Memory B cell (primary cell): ENCODE measurements around the gene ZFHX3.

Source experiments
- ATAC-seq: fragments of 150-1000 bp; cut with Tn5 transposase; 2 replicates; pipeline ENCODE4 v1.10.0; 2021; ENCODE audit warnings: low read depth, mild to moderate bottlenecking, moderate library complexity
- DNase-seq, 2 donors: peaks; one replicate each; pipeline ENCODE4 v3.0.0; 2022; ENCODE audit warnings: low spot score in 2 of 2
- H3K27ac Mint-ChIP-seq: one replicate; pipeline ENCODE4 v1.8.0; 2022; ENCODE audit warnings: mild to moderate bottlenecking, moderate library complexity, mixed read lengths
- H3K27me3 Mint-ChIP-seq: one replicate; pipeline ENCODE4 v1.8.0; 2022; ENCODE audit warnings: mixed read lengths
- H3K36me3 Mint-ChIP-seq: one replicate; pipeline ENCODE4 v1.8.0; 2022; ENCODE audit warnings: mild to moderate bottlenecking, mixed read lengths
- H3K4me1 Mint-ChIP-seq: one replicate; pipeline ENCODE4 v1.8.0; 2022; ENCODE audit warnings: mixed read lengths
- H3K4me3 Mint-ChIP-seq: one replicate; pipeline ENCODE4 v1.8.0; 2022; ENCODE audit warnings: mild to moderate bottlenecking, moderate library complexity, mixed read lengths
- H3K9me3 Mint-ChIP-seq: one replicate; pipeline ENCODE4 v1.8.0; 2022; ENCODE audit warnings: mixed read lengths

ZFHX3 gene

DNA sequence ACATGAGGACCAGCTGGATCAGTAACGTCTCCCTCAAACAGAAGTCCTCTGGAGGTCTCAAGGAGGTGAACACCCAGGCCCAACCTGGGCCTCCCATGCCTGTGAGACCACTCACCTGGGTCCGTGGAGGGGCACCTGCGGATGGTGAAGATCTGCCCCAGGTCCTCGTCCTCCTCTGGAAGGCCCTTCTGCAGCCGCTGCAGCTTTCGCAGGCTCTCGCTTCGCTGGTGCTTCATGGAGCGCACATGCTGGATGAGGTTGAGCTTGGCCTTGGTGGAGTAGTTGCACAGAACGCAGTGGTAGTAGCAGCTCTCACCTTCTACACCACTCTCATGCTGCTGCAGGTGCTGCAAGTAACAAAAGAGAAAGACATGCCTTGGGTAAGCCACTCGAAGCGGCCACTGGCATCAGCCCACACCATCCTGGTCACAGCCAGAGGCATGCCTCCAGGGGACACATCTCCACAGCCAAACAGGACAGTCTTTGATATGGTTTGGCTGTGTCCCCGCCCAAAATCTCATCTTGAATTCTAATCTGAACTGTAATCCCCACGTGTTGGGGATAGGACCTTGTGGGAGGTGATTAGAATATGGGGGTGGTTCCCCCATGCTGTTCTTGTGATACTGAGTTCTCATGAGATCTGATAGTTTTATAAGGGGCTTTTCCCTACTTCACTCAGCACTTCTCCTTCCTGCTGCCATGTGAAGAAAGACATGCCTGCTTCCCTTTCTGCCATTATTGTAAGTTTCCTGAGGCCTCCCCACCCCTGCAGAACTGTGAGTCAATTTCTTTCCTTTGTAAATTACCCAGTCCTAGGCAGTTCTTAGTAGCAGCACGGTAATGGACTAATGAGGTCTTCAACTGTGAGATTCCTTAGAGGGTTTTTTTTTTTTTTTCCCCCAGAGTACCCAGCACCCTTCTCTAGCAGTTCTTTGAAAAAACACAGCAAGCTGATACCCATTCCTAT lies 158.0 kb downstream of the ZFHX3 start:
- peaks cover 31% of the 10 kb centered on the region for H3K36me3 Mint-ChIP-seq
- no peaks in the 10 kb centered on the region for H3K4me1 Mint-ChIP-seq

DNA sequence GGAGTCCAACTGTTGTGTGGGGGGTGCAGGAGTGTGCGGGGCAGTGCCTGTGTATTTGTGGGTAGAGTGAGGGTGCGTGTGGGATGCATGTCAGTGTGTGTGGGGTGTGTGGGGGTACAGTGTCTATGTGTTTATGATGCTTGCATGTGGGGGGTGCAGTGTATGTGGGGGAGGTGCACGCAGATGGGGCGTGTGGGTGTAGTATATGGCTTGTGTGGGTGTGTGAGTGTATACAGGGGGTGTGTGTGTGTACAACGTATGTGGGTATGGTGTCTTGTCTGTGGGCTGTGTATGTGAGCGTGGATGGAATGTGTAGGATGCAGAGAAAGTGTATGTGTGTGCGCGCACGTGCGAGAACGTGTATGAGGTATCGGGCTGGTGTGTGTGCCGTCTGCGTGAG lies 160.4 kb downstream of the ZFHX3 start:
- no peak overlapping the region for H3K4me3 Mint-ChIP-seq
- DNase-seq, result no peak
- H3K36me3 Mint-ChIP-seq, result peaks cover 33% of the 10 kb centered on the region
- H3K27me3 Mint-ChIP-seq, result no peaks in the 10 kb centered on the region
- peaks cover 4% of the 10 kb centered on the region for H3K9me3 Mint-ChIP-seq
- no peak overlapping the region for H3K27ac Mint-ChIP-seq
- ATAC-seq, result no peak
- no peaks in the 10 kb centered on the region for H3K4me1 Mint-ChIP-seq

More for the DNA sequence above, 158.0 kb downstream of the ZFHX3 start:
- no peak overlapping the region for H3K27ac Mint-ChIP-seq
- ATAC-seq, result no peak
- no peak overlapping the region for H3K4me3 Mint-ChIP-seq
- peaks cover 4% of the 10 kb centered on the region for H3K9me3 Mint-ChIP-seq
- DNase-seq, result no peak
- H3K27me3 Mint-ChIP-seq, result no peaks in the 10 kb centered on the region

DNA sequence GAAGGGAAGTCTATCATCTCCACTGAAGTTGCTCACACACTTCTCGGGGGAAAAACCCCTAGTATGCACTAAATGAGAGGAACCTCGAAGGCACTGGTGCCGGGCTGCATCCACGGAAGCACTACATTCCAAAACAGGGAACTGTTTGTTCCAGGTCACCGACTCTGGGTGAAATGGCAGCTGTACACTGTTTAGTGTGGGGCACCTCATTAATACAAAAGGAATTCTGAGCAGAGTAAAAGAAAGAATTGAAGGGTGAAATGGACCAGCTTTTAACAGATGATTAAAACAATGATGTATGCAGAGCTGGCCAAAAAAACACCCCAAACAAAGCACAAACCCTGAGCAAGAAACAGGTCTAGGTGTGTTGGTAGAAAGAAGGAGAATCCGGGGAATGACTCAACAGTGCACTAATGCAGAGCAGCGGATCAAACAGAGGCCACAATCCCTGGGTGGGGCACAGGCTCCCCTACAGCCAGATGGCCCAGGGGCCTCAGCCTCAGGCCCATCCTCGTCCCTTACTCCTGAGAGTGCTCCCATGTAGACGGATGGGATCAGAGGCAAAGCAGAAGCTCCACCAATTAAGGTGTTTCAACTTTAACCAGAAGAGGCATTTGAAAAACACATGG lies 161.5 kb downstream of the ZFHX3 start:
- H3K4me1 Mint-ChIP-seq, result no peaks in the 10 kb centered on the region
- peaks cover 31% of the 10 kb centered on the region for H3K36me3 Mint-ChIP-seq

DNA sequence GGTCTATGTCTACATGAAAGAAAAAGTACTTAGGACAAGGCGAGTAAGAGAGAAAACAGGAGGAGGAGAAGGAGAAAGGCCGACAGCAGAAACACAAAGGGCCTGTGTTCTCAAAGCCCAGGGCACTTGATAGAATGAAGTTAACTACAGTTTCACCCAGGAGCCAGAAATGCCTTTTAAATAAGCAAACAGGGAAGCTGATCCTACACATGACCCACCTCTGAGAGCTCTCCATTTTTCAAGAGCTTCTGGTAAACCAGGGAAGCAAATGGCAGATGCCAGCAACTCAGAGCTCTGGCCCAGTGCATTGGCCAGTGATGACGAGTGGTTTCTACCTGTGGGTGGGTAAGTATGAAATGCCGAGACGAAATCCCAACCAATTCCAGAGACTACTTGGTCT lies 163.4 kb downstream of the ZFHX3 start:
- Mint-ChIP-seq H3K4me1 (no peaks in the 10 kb centered on the region), H3K4me3 (no peak overlapping the region), H3K9me3 (no peaks in the 10 kb centered on the region), H3K36me3 (peaks cover 31% of the 10 kb centered on the region), H3K27me3 (no peaks in the 10 kb centered on the region), H3K27ac (no peak overlapping the region)
- ATAC-seq, result no peak
- no peak for DNase-seq

More for the DNA sequence above, 161.5 kb downstream of the ZFHX3 start:
- DNase-seq (no peak), ATAC-seq (no peak)
- Mint-ChIP-seq H3K27me3 (no peaks in the 10 kb centered on the region), H3K9me3 (peaks cover 2% of the 10 kb centered on the region), H3K27ac (no peak overlapping the region), H3K4me3 (no peak overlapping the region)

DNA sequence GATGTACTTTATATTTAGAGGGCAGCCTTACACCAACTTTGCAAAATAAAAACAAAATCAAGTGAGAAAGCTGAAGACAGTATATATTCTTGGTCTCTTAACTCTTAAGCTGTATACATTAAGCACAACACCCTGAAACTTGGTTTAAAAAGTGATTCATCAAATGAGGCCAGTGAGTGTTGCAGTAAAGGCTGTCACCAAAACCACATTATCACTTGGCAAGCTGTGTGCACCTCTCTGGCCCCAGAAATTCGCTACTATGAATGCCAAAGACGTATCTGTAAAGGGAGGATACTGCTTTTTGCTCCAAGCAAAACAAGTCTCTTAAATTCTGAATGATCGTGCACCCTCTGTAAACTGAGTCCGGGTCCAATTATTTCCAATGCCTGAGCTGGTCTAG lies 163.9 kb downstream of the ZFHX3 start:
- Mint-ChIP-seq H3K27me3 (no peaks in the 10 kb centered on the region), H3K9me3 (no peaks in the 10 kb centered on the region), H3K27ac (no peak overlapping the region), H3K36me3 (peaks cover 31% of the 10 kb centered on the region), H3K4me1 (no peaks in the 10 kb centered on the region), H3K4me3 (no peak overlapping the region)
- DNase-seq, result no peak
- no peak for ATAC-seq

DNA sequence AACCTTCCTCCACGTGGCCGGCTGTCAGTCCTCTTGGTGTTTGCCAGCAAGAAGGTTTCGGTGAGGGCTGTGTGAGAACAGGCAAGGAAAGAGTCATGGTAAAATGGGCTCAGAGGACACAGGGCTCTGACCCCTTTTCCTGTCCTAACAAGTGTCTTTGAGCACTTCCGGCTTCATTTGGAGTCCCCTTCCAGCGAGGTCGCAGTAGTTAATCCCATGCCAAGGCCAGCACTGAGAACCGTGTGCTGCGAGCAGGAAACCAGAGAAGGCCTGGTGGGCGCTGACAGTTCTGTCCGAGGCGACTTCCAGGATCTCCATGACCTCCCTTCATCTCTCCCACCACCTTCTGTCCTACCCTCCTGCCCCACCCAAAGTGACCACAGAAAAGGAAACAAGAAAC lies 168.1 kb downstream of the ZFHX3 start:
- H3K27ac Mint-ChIP-seq, result no peak overlapping the region
- no peaks in the 10 kb centered on the region for H3K4me1 Mint-ChIP-seq
- H3K9me3 Mint-ChIP-seq, result no peaks in the 10 kb centered on the region

DNA sequence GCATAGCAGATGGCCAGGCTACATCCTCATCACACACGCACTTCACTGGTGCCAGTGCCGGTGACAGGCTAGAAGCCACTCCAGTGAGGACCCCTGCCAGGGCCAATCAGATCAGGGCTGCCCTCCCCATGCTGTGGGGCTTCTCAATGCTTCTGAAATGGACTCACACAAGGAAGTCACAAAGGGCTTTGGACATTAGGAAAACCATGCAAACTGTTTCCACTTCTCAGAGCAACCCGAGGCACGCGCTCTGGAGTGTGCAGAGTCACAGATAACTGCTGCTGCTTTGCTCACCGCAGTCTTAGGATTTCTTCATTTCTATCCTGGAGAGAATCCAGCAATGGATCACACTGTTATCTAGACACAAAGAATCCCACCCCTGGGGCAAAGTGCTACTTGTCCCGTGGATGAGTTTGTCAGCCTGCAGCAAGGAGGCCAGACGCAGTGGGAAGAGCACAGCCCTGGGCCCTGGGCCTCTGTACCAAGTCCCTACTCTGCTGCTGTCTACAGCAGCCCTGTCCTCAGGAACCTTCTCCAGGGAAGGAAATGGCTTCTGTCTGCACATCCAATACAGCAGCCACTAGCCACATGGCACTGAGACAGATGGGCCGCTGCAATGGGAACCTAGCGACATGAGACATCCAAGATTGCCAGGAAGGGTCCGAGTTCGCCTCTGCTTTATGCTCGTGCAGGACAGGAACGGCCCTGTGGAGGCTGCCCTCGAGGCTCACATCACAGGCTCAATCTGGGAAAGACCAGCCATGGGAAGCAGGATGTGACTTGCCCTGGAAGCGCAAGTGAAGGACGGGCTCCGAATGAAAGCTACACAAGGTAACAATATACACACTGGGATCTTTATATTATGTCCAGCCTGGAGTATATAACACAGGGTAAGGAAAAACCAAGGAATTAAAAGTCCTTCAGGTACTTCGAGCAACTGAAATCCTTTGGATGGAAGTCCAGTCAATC lies 169.3 kb downstream of the ZFHX3 start:
- Mint-ChIP-seq H3K9me3 (no peaks in the 10 kb centered on the region), H3K4me1 (no peaks in the 10 kb centered on the region), H3K4me3 (no peak overlapping the region), H3K36me3 (peaks cover 4% of the 10 kb centered on the region), H3K27me3 (no peaks in the 10 kb centered on the region), H3K27ac (no peak overlapping the region)
- ATAC-seq (no peak), DNase-seq (no peak)

More for the DNA sequence above, 168.1 kb downstream of the ZFHX3 start:
- H3K4me3 Mint-ChIP-seq, result no peak overlapping the region
- ATAC-seq (no peak), DNase-seq (no peak)
- no peaks in the 10 kb centered on the region for H3K27me3 Mint-ChIP-seq
- peaks cover 7% of the 10 kb centered on the region for H3K36me3 Mint-ChIP-seq

DNA sequence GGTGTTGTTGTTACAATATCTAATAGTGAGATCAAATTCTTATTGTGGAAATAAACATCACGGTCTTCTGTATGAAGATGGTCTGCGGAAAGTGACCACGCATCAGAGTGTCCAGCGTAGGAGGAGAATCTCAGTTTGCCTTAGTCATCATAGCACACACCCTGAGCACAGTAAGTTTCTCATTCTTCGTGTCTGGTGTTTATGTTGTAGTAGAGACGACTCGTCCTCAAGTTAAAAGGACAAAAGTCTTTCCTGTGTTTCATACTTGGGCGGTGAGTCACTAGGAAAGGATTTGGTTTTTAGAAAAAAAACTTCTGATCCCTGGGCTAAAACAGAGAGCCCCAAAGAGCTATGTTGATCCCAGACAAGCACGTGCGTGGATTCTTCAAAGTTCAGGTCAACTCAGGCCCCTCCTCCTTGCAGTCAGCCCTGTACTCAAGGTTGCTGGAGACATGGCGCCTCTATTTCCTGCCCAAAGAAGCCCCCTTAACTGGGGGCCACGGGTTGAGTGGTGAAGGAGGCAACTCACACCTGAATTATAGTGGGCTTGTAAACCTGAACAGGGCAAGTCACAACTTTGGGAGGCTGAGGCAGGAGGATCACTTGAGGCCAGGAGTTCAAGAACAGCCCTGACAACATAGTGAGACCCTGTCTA lies 170.4 kb downstream of the ZFHX3 start:
- no peak for DNase-seq
- Mint-ChIP-seq H3K27me3 (no peaks in the 10 kb centered on the region), H3K4me3 (no peak overlapping the region), H3K9me3 (no peaks in the 10 kb centered on the region), H3K27ac (no peak overlapping the region), H3K4me1 (no peaks in the 10 kb centered on the region), H3K36me3 (peaks cover 4% of the 10 kb centered on the region)
- no peak for ATAC-seq

DNA sequence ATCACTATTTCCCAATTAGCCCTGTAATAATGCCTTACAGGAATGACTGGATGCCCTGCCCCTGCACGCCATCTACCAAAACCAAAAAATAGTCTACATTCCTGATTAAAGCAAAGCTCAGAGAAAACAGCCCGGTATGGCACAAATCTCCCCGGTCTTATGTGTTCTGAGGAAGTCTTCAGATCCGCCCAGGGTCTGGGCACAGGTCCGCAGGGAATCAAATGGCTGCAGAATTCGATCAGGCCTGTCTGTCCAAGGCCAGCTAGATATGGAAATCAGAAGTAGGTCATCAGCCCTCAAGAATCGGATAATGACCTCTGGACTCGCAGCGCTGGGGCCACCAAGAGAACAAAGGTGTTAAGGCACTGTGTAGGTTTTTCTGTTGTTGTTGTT lies 171.0 kb downstream of the ZFHX3 start:
- ATAC-seq (no peak), DNase-seq (no peak)
- Mint-ChIP-seq H3K36me3 (peaks cover 4% of the 10 kb centered on the region), H3K4me1 (no peaks in the 10 kb centered on the region), H3K27ac (no peak overlapping the region), H3K4me3 (no peak overlapping the region), H3K9me3 (no peaks in the 10 kb centered on the region), H3K27me3 (no peaks in the 10 kb centered on the region)

DNA sequence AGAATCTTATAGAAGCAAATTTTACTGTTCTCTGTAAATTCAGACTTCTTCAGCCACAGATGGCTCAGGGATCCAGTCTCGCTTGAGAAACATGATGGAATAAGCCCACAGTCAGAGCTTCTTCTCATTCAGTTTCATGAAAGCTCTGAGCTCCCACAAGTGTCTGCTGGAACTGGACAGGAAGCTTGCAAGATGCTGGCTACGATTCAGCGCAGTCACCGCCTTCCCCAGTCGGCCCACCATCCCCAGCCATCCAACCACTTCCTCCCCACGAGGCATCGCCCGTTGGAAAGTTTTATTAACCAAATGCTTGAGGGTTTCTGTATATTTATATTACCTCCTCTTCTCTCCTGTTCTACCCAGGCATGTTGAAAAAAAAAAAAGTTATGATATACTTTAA lies 171.7 kb downstream of the ZFHX3 start:
- H3K27ac Mint-ChIP-seq, result no peak overlapping the region
- H3K9me3 Mint-ChIP-seq, result no peaks in the 10 kb centered on the region
- H3K27me3 Mint-ChIP-seq, result no peaks in the 10 kb centered on the region
- DNase-seq, result no peak
- peaks cover 4% of the 10 kb centered on the region for H3K36me3 Mint-ChIP-seq
- ATAC-seq, result no peak
- no peak overlapping the region for H3K4me3 Mint-ChIP-seq
- no peaks in the 10 kb centered on the region for H3K4me1 Mint-ChIP-seq

DNA sequence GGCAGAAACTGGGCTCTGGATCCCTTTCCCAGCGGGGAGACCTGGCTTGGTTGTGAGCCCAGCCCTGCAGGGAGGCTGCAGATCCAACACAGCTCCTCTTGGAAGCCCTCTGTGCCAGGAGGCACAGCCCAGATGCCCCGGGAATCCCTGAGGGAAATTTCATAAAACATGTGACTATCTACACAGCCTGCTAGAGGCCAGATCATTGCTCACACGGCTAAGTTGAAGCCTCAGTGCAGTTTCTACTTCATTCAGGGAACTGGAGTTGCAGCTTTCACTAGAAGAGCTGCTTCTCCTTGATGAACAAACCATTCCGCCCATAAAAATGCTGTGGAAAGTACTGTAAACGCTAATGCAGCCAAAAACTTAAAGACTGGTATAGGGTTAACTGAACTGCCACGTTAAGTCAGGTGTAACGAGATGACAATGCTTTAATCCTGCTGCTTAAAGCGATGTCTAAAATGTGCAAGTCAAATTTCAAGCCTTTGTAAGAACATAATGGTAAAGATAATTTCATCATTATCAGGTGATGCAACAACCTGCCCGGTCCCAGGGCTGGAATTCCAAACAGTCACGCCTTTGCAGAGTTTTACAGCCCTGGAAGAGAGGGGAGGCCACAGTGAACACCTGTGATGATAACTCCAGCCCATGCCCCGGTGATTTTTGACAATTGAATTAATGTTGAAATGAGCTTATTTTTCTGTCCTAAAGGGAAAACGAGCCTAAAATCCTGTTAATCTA lies 172.5 kb downstream of the ZFHX3 start:
- Mint-ChIP-seq H3K9me3 (no peaks in the 10 kb centered on the region), H3K4me3 (no peak overlapping the region), H3K36me3 (peaks cover 4% of the 10 kb centered on the region), H3K27ac (no peak overlapping the region), H3K27me3 (no peaks in the 10 kb centered on the region), H3K4me1 (no peaks in the 10 kb centered on the region)
- DNase-seq (no peak), ATAC-seq (no peak)

DNA sequence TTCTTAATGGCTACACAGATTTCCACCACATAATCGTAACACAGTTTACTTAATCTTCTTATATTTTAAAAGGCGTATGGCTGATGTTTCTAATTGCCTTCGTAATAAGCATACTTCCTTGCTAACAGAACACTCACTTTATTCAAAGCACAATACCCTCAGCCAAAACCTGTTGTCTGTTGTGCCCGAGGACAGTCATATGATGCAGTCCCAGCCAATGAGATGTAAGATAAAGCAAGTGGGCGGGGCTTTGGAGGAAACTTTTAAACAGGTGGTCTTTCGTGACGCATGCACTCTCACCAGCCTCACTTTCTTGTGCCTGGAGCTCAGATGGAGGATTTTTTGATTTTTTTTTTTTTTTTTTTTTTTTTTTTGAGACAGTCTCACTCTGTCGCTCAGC lies 174.1 kb downstream of the ZFHX3 start:
- Mint-ChIP-seq H3K4me1 (no peaks in the 10 kb centered on the region), H3K4me3 (no peak overlapping the region), H3K36me3 (peaks cover 2% of the 10 kb centered on the region), H3K27me3 (no peaks in the 10 kb centered on the region), H3K27ac (no peak overlapping the region), H3K9me3 (no peaks in the 10 kb centered on the region)
- ATAC-seq (no peak), DNase-seq (no peak)

DNA sequence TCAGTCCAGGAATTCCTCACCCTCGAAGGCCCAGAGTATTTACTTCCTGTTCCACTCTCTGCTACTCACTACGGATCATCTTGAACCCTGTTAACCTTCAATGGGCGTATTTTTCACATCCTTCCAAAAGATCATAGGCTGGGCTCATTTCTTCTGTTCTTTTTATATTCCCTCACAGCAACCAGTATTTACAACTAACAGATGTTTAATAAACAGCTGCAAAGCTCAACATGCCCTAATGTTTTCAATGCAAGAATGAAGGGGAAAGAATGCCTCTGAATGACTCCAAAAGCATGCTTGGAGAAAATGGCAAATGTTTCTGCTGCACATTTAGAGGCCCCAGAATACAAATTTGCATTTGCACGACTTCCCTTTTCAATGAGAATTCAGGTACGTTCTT lies 174.9 kb downstream of the ZFHX3 start:
- DNase-seq (no peak), ATAC-seq (no peak)
- Mint-ChIP-seq H3K4me3 (no peak overlapping the region), H3K27me3 (no peaks in the 10 kb centered on the region), H3K4me1 (no peaks in the 10 kb centered on the region), H3K27ac (no peak overlapping the region), H3K36me3 (no peaks in the 10 kb centered on the region), H3K9me3 (no peaks in the 10 kb centered on the region)
